Astrocyte of the hippocampus (primary cell): ENCODE data around the gene IRF5.

Experiments used
- DNase-seq: peaks from one replicate; pipeline ENCODE4 v3.0.0; 2011; ENCODE audit warnings: low read depth, low spot score

IRF5 gene

DNA sequence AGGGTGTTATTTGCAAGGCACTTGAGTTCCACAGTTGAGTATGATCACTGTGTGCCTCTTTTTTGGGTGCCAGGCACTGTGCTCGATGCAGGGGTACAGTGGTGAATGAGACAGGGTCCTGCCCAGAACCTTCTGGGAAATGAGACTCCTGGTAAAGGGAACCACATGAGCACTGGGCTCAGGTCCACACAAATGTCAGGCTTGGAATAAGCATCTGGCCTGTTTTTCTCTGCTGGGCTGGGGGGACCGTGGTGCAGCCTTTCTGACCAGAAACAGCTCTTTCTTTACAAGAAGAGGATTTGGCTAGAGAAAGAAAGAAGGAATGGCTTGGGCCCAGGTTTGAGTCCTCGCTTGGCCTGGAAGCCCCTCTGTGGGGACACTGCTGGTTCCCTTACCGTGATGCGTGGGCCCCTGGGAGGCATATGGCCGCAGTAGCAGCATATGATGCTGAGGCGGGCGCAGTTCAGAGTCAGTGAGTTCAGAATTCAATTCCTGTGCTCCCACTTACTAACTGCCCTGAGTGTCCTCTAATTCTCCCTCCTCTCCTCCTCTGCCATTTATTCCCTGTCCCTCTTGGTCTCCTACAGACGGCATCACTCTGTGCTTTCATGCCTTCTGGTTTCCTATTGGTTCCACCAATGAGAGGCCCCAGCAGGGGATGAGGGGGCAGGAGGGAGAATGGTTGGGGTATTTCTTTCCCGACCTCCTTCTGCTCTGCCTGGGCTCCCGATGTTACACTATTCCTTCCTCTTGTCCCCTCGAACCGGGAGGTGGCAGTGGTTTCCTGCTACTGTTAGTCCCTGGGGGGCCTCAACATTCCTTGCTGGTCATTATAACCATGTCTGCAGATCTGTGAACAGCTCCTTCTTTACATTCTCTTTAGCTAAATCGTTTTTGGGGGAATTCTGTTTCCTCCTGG is 17.6 kb upstream of the IRF5 start:
- DNase-seq, result peak; percentile 26

DNA sequence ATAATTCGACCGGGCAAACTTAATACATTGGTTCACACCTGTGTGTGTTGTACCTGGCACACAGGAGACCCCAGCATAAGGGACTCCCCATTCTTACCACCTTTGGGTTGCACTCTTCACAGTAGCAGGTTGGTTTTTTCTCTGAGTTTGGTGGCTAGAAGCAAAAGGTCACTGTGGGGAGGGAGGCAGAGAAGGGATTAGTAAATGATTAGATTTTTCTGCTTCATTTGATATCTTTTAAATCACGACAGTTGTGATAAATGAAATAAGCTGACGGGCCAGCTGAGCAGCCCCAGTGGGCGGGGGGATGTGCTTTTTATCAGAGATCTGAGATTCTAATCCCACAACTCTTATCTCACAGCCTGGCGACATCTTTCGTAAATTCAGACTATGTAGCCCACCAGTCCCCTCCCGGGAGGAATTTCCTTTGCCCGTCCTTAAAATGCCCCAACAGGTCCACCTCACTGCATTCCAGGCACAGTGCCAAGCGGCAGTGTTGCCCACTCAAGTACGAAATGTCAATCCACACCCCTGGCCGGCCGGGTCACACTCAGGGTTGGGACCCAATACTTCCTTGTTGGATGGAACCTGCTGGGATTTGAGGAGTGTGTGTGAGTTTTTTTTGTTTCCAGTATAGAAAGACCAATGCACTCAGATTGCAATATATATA is 16.7 kb upstream of the IRF5 start:
- no peak for DNase-seq

DNA sequence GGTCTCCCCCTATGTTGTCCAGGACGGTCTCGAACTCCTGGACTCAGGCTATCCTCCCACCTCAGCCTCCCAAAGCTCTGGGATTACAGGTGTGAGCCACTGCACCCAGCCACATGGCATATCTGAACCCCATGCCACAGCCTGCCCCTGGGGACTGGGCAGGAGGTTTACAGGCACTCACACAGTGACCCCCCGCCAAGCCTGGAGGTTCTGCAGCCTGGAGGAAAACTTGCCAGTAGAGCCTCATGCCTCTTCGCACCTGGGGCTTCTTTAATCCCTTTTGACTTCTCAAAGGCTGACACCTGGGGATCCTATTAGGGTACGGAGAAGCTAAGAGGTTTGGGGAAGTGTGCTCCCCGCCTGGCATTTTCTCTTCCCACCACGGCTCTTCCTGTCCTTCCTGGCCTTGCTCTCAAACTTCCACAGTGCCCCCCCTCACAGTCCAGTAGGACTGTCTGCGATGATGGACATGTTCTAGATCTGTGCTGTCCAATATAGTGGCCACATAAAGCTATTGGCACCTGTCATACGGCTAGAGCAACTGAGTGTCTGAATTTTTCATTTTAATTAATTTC is 15.8 kb upstream of the IRF5 start:
- DNase-seq, result no peak

DNA sequence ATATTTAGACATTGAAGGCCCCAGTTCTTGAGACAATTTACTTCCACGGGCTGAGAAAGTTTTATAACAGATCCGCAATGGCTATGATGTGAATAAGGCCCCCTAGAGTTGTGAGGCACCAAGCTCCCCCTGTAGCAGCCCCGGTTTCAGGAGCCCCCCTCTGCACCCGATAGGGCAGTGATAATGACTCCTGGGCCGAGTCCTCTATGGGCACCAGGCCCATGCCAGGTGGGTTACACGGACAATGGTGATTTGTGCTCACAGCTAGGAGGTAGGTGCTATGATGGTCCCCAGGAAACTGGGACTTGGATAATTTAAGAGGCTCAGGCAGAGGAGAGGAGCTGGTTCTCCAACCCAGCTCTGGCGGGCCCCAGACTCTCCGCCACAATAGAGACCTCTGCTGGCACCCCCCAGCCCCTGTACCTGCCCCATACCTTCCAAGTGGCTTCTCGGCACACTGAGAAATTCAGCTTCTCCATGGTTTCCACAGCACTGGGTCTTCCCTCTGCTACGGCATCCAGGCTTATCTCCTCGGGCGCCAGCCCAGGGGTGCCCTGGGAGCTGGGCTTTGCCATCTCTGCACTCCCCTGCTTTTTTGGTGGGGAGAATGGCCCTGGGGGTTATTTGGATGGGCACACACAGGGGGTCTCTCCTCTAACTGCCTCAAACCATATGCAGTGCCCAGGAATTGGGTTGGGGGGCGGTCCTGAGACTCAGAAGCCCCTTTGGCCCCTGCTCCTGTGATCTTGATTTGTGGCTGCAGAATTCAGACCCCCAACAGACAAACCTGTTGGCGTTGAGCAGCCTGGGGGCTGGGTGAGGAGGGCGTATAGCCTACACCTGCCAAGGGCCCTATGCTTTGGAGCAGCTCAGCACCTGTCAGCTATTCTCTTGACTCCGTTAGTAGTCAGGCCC is 15.0 kb upstream of the IRF5 start:
- DNase-seq, result no peak

DNA sequence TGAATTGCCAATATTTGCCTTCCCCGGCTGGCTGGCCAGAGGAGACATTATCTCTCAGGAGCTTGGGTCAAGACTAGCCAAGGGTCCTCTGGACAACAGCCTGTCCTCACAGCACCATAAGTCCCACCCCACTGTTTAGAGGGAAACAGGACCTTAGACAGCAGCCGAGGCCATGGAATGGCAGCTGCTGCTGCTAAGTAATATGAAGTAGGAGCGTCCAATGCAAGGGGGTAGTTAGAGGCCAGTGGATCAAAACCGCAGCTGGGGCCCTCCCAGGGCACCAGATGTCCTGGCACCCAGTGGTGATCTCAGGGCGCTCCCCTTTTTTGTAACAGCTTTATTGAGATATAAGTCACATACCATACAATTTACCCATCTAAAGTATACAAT is 14.3 kb upstream of the IRF5 start:
- no peak for DNase-seq

DNA sequence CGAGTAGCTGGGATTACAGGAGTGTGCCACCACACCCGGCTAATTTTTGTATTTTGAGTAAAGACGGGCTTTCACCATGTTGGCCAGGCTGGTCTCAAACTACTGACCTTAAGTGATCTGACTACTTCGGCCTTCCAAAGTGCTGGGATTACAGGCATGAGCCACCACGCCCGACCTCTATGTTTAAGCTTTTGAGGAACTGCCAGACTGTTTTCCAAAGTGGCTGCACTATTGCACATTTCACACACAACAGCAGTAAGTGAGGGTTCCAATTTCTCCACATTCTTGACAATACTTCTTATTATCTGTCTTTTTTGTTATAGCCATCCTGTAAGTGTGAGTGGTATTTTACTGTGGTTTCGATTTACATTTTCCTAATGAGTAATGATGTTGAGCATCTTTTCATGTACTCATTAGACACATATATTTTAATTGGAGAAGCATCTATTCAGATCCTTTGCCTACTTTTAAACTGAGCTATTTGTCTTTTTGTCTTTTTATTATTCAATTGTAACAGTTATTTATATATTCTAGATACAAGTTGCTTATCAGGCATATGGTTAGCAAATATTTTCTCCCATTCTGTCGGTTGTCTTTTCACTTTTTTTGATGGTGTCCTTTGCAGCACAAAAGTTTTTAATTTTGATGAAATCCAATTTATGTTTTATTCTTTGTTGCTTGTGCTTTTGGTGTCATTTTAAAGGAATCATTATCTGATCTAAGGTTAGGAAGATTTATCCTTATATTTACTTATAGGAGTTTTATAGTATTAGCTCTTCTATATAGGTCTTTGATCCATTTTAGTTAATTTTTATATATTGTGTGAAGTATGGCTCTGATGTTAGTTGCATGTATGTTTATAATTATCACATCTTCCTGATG is 12.8 kb upstream of the IRF5 start:
- no peak for DNase-seq

DNA sequence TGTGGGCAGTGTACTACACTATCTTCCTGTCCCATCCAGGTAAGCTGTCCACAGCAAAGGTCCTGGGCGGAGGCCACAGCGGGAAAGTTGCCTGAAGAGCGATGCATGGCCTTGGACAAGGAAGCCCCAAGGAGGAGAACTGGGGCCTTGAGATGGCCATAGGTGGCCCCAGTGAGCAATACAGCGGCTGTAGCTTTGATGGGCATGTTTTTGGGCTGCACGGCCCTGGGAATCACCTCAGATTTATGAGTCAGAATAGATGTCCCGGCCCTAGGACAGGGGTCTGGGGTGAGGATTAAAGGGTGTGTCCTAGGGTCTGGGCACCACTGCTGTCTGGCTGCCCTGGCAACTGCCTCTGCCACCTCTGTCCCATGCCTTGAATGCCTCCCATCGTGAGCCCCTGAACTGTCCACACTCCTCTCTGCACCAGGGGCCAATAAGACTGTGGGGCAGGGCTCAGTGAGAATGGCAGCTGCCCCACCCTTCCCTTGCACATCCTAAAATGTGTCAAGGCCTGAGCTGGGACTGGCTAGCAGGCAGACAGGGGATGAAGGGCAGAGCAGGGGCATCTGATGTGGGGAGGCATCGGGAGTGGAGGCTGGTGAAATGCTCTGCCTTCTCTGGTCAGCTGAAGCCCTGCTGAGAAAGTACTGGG is 9.4 kb upstream of the IRF5 start:
- DNase-seq, result no peak

DNA sequence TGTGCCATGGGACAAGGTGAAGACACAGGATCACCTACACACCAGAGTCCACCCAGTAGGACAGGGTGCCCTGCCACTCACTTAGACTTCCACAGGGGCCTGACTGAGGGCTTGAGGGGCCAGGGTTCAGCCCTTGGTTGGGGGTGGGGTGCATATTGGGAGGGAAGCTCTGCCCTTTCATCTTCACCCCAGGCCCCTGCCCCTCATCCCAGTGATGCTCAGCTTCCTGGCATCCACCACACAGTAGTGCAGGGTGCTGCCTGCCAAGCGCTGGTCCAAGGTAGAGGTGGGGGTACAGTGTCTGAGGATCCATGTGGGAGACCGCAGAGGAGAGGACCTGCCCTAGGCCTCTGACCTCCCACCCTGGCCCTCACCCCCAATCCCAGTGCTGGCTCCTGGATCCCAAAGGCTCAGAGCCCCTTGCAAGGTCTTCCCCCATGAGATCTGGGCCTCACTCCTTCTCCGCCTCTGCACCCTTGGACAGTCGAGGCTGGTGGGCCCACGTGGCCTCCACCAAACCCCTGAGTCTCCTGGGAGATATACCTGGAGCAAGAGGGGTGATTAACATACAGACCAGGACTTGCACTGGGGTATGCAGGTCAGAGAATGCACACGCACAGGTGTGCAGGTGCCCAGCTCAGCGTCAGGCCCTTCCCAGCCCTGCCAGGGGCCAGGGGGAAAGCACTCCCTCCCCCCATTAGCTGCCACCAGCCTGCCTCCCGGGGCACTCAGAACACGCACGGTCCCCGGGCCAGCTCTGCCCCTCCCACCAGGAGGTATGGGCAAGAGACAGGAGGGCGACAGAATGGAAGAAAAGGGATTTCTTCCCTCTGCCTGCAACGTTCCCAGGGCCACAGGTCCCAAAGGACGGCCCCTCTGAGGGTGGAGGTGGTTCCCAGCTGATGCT is 8.6 kb upstream of the IRF5 start:
- DNase-seq, result no peak

DNA sequence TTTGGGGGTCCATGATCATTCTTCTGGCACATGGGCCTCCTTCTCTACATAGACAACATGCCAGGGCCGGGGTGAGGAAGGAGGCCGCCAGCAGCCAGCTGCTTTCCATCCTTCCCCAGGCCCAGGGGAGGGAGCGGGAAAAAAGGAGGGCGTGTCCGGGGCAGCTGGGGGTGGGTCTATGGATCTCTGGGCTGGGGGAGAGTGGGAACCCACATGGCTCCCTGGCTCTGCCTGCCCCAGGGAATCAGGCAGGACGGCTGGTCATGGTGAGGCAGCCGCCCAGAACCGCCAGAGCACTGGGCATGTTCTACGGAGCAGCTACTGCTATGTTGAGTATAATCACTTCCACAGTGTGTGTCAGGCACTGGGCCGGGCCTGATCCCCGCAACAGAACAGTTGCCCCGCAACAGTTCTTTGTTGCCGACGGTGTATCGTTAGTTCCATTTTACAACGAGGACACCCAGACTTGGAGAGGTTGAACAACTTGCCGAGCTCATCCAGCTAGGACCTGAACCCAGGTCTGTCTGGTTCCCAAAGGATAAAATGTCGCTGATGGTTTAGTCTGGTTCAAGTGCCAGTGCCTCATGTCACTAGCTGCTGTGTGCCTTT is 6.4 kb upstream of the IRF5 start:
- DNase-seq, result no peak

DNA sequence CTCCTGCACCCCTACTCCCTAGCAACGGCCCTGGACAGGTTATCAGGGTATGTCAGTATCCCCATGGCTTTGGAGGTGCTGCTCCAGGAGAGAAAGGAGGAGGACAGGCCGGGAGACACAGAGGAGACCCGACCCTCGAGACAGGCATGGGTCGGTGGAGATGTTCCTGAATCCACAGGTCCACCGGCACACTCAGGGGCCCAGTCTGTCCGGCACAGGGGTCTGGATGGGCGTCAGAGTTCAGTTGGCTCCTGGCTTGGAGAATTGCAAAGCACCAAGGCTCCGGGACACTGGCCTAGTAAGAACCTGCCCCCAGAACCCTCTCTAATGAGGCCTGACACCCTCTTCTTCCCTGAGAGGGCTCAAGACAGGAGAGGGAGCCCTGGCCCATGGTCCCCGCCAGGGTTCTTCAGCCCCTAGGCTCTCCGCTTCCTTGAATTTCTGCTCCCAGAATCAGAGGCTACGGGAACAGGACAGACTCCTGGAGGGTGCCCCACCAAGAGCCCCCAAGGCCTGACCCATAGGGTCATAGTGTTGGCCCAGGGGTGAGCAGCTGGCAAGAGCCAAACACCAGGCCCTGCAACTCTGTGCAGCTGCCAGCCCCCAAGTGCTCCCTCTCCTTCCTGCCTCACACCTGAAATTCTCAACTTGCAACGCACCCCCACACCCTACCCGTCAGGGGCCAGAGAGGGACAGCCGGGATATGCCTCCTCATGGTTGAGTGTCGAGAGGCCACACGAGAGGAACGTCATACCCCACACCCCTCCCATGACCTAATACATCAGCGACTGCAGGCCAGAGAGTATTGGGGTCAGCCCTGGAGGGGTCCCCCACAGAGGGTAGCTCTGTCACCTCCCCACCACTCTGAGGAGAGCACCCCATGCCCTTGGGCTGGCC is 5.5 kb upstream of the IRF5 start:
- DNase-seq, result no peak

DNA sequence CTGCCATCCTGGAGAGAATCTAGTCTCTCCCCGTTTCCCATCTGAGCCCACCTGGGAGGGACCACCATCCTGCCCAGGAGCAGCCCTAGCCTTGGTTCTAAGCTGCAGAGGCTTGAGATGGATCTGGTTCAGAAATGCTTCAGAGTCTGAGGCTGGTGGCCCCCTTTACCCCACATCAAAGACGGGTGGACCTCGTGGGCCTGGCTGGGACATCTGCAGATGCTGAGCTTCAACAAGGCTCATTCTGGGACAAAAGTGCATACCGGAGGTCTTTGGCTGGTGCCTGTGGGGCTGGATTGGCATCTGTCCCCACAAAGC is 4.9 kb upstream of the IRF5 start:
- no peak for DNase-seq

DNA sequence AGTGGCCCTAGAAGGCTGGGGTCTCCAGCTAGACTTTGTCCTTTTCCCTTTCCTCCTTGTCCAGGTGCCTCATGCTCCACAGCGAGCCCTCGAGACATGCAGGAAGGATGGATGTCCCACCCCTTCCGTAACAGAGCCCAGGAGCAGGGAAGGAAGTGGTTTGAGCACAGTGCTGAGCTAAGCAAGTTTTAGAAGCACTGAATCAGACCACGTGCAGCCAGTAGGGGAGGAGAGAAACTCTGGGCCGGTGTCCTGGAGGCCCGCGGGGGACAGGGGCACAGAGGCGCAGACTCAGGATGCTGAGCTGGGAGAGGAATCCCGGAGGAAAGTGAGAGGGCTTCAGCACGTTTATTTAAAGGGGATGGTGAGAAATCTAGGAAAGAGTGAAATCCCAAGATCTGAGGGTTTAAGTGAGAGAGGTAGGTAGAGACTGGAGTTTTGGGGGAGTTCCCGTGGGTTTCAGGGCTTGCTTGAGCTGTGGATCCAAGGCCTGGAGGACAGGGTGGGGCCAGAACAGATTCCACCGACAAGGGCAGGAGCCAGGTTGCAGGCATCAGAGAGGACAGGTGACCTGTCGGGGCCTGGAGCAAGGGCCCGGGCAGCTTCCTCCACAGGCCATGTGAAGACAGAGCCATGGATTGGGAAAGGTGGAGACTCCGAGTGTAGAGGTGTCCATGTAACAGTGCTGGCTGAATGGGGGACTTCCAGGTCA is 4.4 kb upstream of the IRF5 start:
- no peak for DNase-seq

DNA sequence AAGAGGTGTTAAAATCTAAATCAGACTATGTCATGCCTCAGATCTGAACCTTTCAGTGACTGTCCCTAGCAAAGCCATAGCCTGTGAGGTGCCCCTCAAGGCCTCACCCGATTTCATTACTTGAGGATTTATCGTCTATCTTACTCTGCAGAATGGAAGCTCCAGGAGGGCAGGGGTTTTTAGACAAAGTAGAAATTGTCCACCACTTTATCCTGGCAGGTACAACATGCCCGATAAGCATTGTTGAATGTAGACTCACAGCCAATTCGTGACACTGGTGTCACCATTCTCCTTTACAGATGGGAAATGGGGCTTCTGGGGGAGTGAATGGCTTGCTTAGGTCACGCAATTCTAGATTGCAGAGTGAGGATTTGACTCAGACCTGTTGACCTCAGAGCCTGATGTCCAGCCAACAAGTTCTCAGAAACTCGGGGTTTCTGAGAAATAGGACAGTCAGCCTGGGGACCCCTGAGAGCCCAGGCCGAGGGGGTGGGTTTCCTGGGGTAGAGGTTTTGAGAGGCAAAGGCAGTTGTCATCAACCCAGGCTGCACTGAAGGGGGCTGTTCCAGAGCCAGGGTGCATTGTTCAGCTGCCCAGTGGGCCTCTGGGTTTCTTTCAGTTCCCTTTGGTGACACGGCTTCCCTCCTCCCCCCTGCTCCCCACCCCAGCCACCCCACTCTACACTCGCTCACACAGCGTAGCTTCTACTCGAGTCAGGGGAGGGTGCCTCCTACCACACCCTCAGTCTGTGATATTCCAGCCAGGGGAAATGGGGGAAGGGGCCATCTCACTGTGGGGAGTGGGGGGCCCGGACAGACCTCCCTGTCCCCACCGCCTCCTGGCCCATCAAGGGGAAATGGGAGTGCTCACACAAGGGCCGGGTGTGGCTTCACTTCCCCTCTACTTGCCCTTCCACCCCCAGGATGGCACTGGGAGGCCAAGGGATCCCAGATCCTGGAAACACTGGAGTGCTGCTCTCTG is 3.1 kb upstream of the IRF5 start:
- no peak for DNase-seq

DNA sequence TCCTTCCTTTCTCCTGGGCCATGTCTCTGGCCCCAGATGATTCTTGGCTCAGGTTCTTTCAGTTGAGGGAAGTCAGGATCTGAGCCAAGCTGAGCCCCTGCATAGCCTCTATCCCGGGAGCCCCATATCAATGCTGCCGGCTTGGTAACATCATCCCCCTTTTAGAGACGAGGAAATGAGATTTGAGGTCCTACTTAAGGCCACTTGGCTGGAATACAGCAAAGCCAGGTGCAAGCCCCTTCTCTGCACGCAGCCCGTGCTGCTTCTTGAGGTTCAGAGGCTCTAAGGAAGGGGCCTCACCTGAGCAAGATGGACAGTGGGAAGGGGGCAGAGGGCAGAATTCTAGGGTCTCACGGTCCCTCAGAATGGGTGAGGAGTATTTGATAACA is 2.4 kb upstream of the IRF5 start:
- no peak for DNase-seq

DNA sequence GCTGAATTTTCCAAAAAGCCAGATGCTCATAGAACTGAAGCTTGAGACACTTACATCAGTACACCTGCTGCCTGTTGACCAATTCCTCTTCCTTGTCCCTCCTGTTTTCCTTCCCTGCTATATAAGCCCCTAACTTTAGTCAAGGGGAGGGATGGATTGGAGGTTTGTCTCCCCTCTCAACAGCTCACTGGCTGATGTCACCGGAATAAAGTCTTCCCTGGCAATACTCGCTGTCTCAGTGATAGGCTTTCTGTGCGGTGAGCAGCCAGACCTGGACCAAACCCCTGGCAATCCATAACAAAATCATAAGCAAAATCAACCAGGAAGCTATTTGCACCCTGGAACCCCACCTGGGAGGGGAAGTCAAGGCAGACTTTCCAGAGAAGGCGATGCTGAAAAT is 929 bp upstream of the IRF5 start:
- no peak for DNase-seq

DNA sequence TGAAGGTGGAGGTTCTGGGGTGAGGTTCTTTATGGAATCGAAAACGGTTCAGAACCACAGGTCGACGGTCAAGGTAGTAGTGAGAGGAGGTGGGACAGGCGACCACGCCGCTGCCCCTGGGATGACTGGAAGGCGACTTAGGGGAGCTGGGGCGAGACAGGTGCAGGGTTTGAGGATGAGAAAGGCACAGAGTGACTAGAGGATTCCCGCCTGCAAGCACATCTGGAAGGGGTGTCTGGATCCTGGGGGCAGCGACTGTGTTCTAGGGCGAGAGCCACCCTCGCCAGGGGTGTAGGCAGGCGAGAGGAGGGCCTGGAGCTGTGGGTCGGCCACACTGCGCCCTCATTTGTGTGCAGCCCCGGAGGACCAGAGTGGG is 468 bp upstream of the IRF5 start:
- DNase-seq, result no peak
